Measurements from ENCODE around the gene MEIS2.

MEIS2 gene

DNA sequence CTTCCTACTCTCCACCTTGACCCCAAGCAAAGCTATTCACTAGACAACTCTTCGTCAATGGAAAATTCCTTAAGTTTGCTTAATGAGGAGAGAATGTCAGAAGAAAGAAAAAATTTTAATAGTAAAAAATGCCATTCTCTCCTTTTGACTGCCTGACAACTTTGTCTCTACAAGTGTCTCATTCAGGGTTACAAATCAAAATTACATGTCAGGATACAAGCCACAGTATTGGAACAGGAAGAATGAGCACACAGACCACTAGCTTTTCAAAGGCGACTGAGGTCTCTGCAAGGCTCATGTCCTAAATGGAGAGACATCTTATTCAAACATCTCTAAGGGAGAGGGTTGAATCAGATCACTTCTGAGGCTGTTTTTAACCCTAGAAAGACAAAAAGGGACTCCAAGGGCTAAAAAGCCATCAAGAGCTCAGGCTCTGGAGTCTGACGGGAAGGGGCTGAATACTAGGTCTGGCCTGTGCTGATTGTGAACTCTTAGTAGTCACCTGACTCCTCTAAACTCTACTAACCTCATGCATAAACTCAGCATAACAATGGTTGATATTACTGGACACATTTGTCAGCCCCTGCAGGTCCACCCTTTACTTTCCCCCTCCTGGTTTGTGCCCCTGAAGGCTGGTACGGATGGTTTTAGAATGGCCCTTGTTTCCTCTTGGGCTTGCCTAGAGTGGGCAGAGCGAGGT, 12.8 kb upstream of the MEIS2 start:
- DNase-seq (ENCODE audit: low read depth in 2 of 2), result no peak

- DNase-seq (ENCODE audit: low read depth in 2 of 2), result no peak
Measured at GRCh38 chr15:37112171-37112570, 11.8 kb upstream of the MEIS2 start.

DNA sequence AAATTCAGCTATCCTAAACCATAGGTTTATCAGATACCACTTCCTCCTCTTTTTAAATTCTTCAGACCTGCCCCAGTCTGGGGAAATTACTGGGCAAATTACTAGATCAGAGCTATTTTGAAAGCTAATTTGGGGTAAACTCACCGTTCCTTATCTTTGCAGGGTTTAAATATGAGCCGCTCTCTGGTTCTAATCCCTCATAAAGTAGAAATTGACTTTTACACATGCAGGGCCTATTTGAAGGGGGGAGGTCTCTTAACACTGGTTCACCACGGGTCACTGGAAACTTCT, 11.0 kb upstream of the MEIS2 start:
- no peak for DNase-seq (ENCODE audit: low read depth in 2 of 2)

DNA sequence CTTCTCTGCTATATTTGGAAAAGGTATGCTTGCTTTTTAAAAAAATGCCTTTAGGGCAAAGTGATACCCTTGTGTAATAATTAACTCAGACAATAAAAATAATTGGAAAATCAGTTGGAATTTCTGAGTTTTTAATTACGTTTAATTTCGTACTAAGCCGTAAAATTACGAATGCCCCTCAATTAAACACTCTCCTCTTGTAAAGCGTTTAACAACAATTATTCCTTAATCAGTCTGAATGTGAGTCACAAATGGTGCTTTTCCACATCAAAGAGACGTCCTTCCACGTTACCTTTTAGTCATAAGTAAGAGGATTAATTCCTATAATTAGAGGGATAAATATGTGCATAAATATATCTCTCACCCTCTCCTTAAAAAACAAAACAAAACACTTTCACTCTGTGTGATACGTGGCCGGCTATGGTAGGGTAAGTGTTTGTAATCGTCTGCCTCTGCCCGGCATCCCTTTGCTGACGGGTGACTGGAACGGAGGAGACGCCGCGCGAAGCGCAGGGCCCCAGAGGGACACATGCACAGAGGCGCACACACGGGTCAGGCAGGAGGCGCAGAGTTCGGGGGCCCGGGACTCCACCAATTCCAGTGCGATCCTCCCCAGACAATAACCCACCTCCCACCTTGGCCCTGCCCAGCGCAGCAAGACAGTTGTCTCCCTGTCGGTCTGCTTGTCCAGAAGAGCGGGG, 9.7 kb upstream of the MEIS2 start:
- DNase-seq (ENCODE audit: low read depth in 2 of 2), result no peak

GRCh38 chr15:37109168-37109871, 9.0 kb upstream of the MEIS2 start:
- no peak for DNase-seq (ENCODE audit: low read depth in 2 of 2)

GRCh38 chr15:37108381-37109167, 8.2 kb upstream of the MEIS2 start:
- DNase-seq (ENCODE audit: low read depth in 2 of 2), result no peak

GRCh38 chr15:37107744-37108380, 7.5 kb upstream of the MEIS2 start:
- DNase-seq (ENCODE audit: low read depth in 2 of 2), result no peak

- DNase-seq (ENCODE audit: low read depth in 2 of 2), result no peak
Measured at GRCh38 chr15:37107071-37107743, 6.9 kb upstream of the MEIS2 start.

DNA sequence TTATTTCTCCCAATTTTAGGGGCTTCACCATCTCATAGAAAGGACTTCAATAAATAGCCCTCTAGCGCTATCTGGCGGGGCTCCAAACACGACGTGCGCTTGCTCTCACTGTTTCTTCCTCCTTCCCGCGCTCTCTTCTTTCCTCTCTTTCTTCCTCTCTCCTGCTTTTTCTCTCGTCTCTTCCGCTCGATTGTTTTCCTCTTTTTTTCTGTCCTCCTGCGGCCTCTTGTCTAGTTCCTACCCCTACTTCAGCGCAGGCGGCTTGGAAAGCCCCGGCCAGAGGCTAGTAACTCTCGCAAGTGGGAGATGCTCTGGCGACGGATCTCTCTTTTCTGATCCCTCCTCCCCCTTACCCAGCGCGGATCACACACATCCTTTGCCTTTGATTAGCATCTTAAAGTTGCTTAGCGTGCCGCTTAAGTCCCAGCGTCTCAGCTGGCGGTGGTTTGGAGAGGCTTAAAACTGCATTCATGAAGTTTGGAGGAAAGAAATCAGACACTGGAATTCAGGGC, 6.2 kb upstream of the MEIS2 start:
- no peak for DNase-seq (ENCODE audit: low read depth in 2 of 2)

DNA sequence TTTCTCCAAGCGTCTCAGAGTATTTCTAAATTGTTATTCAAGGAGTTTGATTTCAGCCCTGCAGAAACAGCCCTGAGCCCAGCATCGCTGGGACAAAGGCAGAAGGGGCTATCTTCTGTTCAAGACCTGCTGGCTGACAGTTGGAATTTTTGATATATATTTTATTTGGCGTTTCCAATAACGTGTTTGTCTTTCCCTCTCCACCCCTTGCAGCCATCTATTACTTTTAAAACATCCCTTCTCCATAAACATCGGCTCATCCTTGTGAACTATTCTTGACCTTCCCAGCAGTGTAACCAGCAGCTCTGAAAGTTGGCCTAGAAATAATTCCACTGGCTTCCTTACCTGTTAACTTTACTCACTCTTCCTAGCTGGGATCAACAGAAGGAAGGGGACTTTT, 5.5 kb upstream of the MEIS2 start:
- DNase-seq (ENCODE audit: low read depth in 2 of 2), result no peak

DNA sequence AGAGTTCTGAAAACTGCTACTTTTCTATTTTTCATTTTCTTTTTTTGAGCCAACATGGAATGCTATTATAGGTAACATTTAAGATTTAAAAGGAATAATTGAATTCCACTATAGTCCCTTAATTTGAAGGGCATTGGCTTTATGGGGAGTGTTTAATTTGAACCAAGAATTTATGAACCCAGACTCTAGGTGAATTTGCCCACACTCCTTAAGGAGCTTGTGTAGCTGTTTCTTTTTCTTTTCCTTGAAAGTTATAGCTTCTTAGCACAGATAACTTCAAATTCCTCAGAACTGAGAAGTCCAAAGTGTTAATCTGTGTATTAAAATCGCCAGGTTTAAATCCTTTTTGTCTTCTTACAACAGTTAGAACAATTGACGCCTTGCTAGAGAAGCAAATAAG, 4.7 kb upstream of the MEIS2 start:
- DNase-seq (ENCODE audit: low read depth in 2 of 2), result no peak

DNA sequence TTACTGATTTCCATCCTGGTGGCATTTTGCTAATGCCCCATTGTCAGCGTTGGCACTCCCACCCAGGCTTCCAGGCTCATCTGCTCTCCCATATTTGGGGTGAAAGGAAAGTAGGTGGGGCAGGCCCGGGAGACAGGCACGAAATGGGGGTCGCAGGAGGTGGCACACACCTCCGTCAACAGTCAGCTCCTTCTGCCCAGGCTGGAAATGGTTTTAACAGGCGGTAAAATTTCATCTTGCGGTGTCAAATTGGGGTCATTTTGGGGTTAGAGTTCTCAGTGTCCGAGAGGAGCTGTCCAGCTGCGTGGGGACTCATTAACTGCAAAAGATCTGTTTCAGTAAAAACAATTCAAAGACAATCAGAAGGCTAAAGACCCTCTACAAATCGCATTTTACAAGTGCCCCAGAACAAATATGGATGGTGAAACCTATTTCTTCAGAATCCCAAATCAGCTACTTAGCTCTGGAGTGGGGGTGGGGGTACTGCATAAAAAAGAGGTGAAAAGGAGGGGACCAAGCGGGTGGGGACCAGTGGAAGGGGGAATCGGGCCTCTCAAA, 4.2 kb upstream of the MEIS2 start:
- DNase-seq (ENCODE audit: low read depth in 2 of 2), result no peak

- DNase-seq (ENCODE audit: low read depth in 2 of 2), result no peak
Measured at GRCh38 chr15:37103475-37104423, 3.4 kb upstream of the MEIS2 start.

DNA sequence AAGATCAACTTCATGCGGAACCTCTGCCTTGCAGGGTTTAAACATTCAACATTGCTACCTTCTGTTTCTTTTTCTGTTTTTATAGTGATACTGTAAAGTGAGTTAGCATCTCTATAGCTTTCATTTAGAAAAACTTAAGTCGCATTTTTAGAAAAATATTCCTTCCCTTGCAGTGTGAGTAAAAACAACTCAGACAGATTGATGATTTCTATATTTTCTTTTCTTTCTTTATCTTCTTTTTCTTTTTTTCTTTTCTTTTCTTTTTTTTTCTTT, 2.8 kb upstream of the MEIS2 start:
- DNase-seq (ENCODE audit: low read depth in 2 of 2), result no peak

GRCh38 chr15:37102305-37103162, 2.2 kb upstream of the MEIS2 start:
- no peak for DNase-seq (ENCODE audit: low read depth in 2 of 2)

DNA sequence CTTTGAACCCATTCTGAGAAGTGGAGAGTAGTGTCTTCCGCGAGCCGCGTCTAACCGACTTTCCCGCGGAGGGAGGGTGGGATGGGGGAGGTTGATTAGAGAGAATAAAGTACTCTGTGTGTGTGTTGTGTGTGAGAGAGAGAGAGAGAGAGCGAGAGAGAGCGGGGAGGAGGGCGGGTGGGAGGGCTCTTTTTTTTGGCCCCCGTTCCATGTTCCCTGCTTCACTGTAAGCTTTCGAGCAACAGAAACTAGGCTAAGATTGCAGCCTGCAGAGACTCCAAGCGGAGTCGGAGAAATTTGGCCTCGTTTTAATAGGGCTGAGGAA, 1.6 kb upstream of the MEIS2 start:
- no peak for DNase-seq (ENCODE audit: low read depth in 2 of 2)

DNA sequence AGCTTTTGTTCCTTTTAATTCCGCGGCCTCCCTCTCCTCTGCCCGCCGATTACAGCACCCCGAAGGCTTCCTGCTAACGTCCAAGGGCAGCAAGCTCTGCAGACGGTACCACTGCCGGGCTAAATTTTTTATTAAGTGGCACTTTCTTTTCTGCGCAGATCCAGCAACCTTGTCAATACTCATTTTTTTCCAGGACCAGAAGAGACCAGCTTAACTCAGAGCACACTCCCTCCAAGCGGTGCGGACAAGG, 542 bp upstream of the MEIS2 start:
- no peak for DNase-seq (ENCODE audit: low read depth in 2 of 2)

- DNase-seq (ENCODE audit: low read depth in 2 of 2), result no peak
Measured at GRCh38 chr15:37099319-37100108, 835 bp downstream of the MEIS2 start.
